Endodermal cell (in vitro differentiated cells): ENCODE measurements around the gene ARFGAP1. TPM values are rescaled to one million over a fixed set of nuclear protein-coding genes. Genes with fewer than 3 reads are reported as not detected.

Experiments
- DNase-seq: peaks from one replicate; pipeline ENCODE4 v3.0.0-alpha.2; 2017
- H3K27ac ChIP-seq: 2 replicates; pipeline ENCODE4 v1.5.1; 2013; ENCODE audit warnings: mild to moderate bottlenecking, low read depth, low read length, moderate library complexity
- H3K27me3 ChIP-seq: 2 replicates; pipeline ENCODE4 v1.6.1; 2013; ENCODE audit warnings: mild to moderate bottlenecking, low read length, moderate library complexity; ENCODE audit not compliant: insufficient read depth, control insufficient read depth, poor library complexity, severe bottlenecking
- H3K36me3 ChIP-seq: 2 replicates; pipeline ENCODE4 v1.7.0; 2013; ENCODE audit warnings: mild to moderate bottlenecking, low read length, moderate library complexity; ENCODE audit not compliant: control insufficient read depth, insufficient read depth
- H3K4me1 ChIP-seq: one replicate; pipeline ENCODE4 v1.7.0; 2013; ENCODE audit warnings: low read length; ENCODE audit not compliant: control insufficient read depth, insufficient read depth
- H3K4me3 ChIP-seq: 2 replicates; pipeline ENCODE4 v1.5.1; 2013; ENCODE audit warnings: mild to moderate bottlenecking, low read length, moderate library complexity
- H3K9ac ChIP-seq: 2 replicates; pipeline ENCODE4 v1.6.1; 2013; ENCODE audit warnings: mild to moderate bottlenecking, low read length, moderate library complexity; ENCODE audit not compliant: poor library complexity, severe bottlenecking; ENCODE audit errors: extremely low read depth
- H3K9me3 ChIP-seq: 2 replicates; pipeline ENCODE4 v1.6.1; 2013; ENCODE audit warnings: mild to moderate bottlenecking, low read length, moderate library complexity; ENCODE audit not compliant: control insufficient read depth
- H3K27ac Mint-ChIP-seq: 2 replicates; pipeline ENCODE4 v1.8.0; 2020; ENCODE audit warnings: mixed read lengths
- H3K27me3 Mint-ChIP-seq: 2 replicates; pipeline ENCODE4 v1.8.0; 2021; ENCODE audit warnings: mild to moderate bottlenecking, mixed read lengths; ENCODE audit not compliant: insufficient read depth
- H3K36me3 Mint-ChIP-seq: 2 replicates; pipeline ENCODE4 v1.8.0; 2020; ENCODE audit warnings: low read depth, mixed read lengths
- H3K4me1 Mint-ChIP-seq: 2 replicates; pipeline ENCODE4 v1.8.0; 2020; ENCODE audit warnings: mixed read lengths
- H3K4me3 Mint-ChIP-seq: 2 replicates; pipeline ENCODE4 v1.8.0; 2020; ENCODE audit warnings: mild to moderate bottlenecking, moderate library complexity, mixed read lengths
- H3K9me3 Mint-ChIP-seq: 2 replicates; pipeline ENCODE4 v1.8.0; 2020; ENCODE audit warnings: mild to moderate bottlenecking, mixed read lengths
- WGBS, 2 experiments: methylation state at CpG; one replicate each; pipeline versions ENCODE4 v1.1.5 to v1.1.7; 2013; ENCODE audit warnings: missing lambda C conversion rate in 2 of 2, mixed read lengths in 1 of 2; ENCODE audit not compliant: insufficient coverage in 1 of 2, insufficient read length in 1 of 2; 5-methylcytosine and 5-hydroxymethylcytosine counted together
- total RNA-seq, 2 donors: library from RNA; stranded (reverse); fragmentation: NEBNext Ultra II Directional in 1 of 2; extraction: Animal tissue kit (Norgen Biotek cat#: 25700) in 1 of 2; gene quantifications; 2 replicates in 1 of 2; 3 replicates in 1 of 2; pipeline ENCODE4 v1.2.1, GENCODE V29; 2021
- TF ChIP-seq, protein P1 (sequence below): fragments of 200-600 bp; sonication (generic); conservative IDR thresholded peaks from 2 replicates; pipeline ENCODE4 v1.5.0; 2021; ENCODE audit warnings: antibody characterized with exemption, mild to moderate bottlenecking

Gene ARFGAP1
- total RNA-seq, 2 donors from 2014 or later: 159 to 208 TPM

DNA sequence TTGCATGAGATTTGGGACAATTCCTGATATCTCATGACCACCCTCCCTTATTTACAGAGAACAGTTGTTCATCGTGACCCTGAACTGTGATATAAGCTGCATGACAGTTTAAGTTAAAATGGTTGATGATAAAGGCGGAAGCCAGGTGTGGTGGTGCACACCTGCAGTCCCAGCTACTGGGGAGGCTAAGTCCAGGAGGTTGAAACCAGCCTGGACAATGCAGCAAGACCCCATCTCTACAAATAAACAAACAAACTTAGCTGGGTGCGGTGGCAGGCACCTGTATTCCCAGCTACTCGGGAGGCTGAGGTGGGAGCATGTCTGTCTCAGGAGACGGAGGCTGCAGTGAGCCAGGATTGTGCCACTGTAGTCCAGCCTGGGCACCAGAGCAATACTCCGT, 44.4 kb downstream of the ARFGAP1 start:
- Mint-ChIP-seq H3K4me3 (no peak overlapping the region), H3K4me1 (no peaks in the 10 kb centered on the region), H3K27ac (no peak overlapping the region)

GRCh38 chr20:63317601-63318291, 45.1 kb downstream of the ARFGAP1 start:
- TF ChIP-seq, protein P1, sequence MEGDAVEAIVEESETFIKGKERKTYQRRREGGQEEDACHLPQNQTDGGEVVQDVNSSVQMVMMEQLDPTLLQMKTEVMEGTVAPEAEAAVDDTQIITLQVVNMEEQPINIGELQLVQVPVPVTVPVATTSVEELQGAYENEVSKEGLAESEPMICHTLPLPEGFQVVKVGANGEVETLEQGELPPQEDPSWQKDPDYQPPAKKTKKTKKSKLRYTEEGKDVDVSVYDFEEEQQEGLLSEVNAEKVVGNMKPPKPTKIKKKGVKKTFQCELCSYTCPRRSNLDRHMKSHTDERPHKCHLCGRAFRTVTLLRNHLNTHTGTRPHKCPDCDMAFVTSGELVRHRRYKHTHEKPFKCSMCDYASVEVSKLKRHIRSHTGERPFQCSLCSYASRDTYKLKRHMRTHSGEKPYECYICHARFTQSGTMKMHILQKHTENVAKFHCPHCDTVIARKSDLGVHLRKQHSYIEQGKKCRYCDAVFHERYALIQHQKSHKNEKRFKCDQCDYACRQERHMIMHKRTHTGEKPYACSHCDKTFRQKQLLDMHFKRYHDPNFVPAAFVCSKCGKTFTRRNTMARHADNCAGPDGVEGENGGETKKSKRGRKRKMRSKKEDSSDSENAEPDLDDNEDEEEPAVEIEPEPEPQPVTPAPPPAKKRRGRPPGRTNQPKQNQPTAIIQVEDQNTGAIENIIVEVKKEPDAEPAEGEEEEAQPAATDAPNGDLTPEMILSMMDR: no peak
- H3K9me3 Mint-ChIP-seq: no peaks in the 10 kb centered on the region
- Histone ChIP-seq H3K27ac (no peak overlapping the region), H3K27me3 (no peaks in the 10 kb centered on the region), H3K4me1 (no peaks in the 10 kb centered on the region), H3K9ac (no peak overlapping the region), H3K9me3 (no peaks in the 10 kb centered on the region), H3K4me3 (no peak overlapping the region), H3K36me3 (no peaks in the 10 kb centered on the region)
- H3K27ac Mint-ChIP-seq: no peak overlapping the region
- DNase-seq: no peak
- H3K4me3 Mint-ChIP-seq: no peak overlapping the region
- no peaks in the 10 kb centered on the region for H3K27me3 Mint-ChIP-seq
- H3K36me3 Mint-ChIP-seq: no peaks in the 10 kb centered on the region
- no peaks in the 10 kb centered on the region for H3K4me1 Mint-ChIP-seq
- 86 to 89% methylated on average over 6 to 18 of the region's 18 CpGs for WGBS, 2 experiments

More for the DNA sequence above, 44.4 kb downstream of the ARFGAP1 start:
- Histone ChIP-seq H3K9me3 (no peaks in the 10 kb centered on the region), H3K9ac (no peak overlapping the region), H3K4me3 (no peak overlapping the region), H3K27me3 (no peaks in the 10 kb centered on the region), H3K36me3 (no peaks in the 10 kb centered on the region), H3K4me1 (no peaks in the 10 kb centered on the region), H3K27ac (no peak overlapping the region)
- Mint-ChIP-seq H3K9me3 (no peaks in the 10 kb centered on the region), H3K36me3 (no peaks in the 10 kb centered on the region), H3K27me3 (no peaks in the 10 kb centered on the region)
- TF ChIP-seq, protein P1: no peak
- WGBS, 2 experiments: 82 to 85% methylated on average over 4 to 5 of the region's 6 CpGs
- no peak for DNase-seq

- 91 to 92% methylated on average over 13 to 24 of the region's 24 CpGs for WGBS, 2 experiments
- no peak for DNase-seq
- H3K27me3 ChIP-seq: no peaks in the 10 kb centered on the region
- no peaks in the 10 kb centered on the region for H3K4me1 ChIP-seq
- no peaks in the 10 kb centered on the region for H3K9me3 ChIP-seq
- H3K27ac ChIP-seq: no peak overlapping the region
- H3K9me3 Mint-ChIP-seq: no peaks in the 10 kb centered on the region
- TF ChIP-seq, protein P1: no peak
- no peaks in the 10 kb centered on the region for H3K36me3 Mint-ChIP-seq
- H3K4me3 Mint-ChIP-seq: no peak overlapping the region
- H3K27ac Mint-ChIP-seq: no peak overlapping the region
- H3K9ac ChIP-seq: no peak overlapping the region
- no peaks in the 10 kb centered on the region for H3K27me3 Mint-ChIP-seq
- no peaks in the 10 kb centered on the region for H3K4me1 Mint-ChIP-seq
- no peaks in the 10 kb centered on the region for H3K36me3 ChIP-seq
- no peak overlapping the region for H3K4me3 ChIP-seq
Observed at GRCh38 chr20:63318391-63319163, 46.0 kb downstream of the ARFGAP1 start.
